GM21723 (cell line): ENCODE data around the gene PLEKHG5.
"Not testable (repeated sequence)": the region's sequence is repeated elsewhere in the genome, so short reads cannot be mapped to it uniquely, and the experiment has no call there.

Source experiments
- ATAC-seq: cut with Tn5 transposase; IDR thresholded peaks from one replicate; pipeline ENCODE4 v1.9.1; 2021; ENCODE audit warnings: mild to moderate bottlenecking, moderate library complexity; ENCODE audit not compliant: unreplicated experiment

The PLEKHG5 gene

GRCh38 chr1:6447818-6448748 lies 43.4 kb downstream of the PLEKHG5 start:
- no peak for ATAC-seq

GRCh38 chr1:6447016-6447817 lies 44.2 kb downstream of the PLEKHG5 start:
- no peak for ATAC-seq

DNA sequence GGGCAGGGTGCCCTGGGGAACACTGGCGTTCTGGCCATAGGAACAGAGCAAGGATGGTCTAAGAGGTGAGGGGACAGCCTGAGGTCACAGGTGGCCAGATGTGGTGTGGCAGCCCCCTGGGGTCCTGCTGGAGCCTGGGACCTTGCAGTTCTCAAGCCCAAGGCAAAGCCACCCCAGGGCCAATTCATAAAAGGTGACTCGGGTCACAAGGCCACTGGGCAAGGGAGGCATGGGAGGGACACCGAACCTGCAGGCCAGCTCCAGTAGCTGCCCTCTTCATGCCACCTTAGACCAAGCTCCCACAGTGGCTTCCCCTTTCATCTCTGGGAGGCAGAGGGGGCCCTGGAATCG lies 44.8 kb downstream of the PLEKHG5 start:
- ATAC-seq: no peak

- ATAC-seq: not testable (repeated sequence)
Observed at GRCh38 chr1:6445929-6446328, 45.5 kb downstream of the PLEKHG5 start.

DNA sequence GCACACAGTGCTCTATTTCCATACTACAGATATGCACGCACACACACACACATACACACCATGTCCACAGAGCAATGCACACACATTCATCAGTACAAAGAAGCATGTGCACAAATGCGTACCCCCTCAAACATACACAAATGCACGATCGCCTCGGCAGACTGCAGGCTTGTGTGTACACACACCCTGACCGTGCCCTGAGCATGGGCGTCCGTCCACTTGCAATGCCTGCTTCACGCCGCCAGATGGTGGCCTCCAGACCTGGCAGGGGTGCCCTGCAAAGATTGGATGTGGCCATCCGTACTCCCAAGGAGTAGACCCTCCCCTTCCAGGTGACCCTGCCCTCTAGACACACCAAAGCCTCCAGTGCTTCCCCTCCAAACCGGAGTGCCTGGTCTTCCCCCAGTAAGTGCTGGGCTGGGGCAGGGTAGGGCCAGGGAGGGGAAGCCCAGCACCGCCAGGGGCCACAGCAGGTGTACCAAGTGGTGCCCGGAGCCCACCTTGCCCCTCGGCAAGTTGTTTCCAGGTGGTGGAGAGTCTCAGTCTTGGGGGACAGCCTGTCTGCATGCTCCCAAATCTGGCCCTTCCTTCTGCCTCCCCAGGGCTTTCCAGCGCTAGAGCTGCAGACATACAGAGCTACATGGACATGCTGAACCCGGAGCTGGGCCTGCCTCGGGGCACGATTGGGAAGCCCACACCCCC lies 46.3 kb downstream of the PLEKHG5 start:
- no peak for ATAC-seq

GRCh38 chr1:6444377-6444776 lies 47.1 kb downstream of the PLEKHG5 start:
- no peak for ATAC-seq

DNA sequence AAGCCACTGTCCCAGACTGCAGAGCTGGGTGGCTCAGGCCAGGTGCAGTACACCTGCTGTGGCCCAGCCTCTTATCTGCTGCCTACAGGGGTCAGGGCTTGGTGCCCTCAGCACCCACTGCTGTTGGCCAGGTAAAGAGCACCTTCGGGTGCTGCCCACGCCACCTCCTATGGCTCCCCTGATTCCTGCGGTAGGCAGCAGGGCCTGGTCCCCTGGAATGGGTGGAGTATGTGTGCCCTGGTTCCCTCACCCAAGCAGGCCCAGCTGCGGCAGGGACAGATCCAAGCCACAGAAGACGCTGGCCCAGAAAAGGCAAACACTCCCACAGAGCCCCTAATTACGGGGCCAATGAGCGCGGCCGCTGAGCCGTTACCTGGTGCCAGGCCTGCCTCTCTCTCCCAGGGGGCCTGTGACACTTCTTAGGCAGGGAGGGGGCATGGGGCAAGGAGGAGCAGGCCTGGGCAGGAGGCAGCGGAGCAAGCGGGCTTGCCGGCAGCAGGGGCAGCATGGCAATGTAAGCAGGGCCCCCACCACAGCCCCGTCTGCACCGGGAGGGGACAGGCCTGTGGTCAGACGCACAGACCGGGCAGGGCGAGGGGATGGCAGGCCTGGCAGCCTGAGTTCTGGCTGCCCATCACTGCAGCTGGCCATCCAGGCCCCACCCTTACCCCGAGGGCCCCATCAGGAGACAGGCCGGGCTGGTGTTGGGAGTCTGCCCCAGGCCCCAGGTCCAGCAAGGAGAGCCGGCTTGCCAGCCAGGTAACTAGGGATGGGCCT lies 47.9 kb downstream of the PLEKHG5 start:
- no peak for ATAC-seq

GRCh38 chr1:6441586-6441985 lies 49.9 kb downstream of the PLEKHG5 start:
- ATAC-seq: no peak

- no peak for ATAC-seq
Observed at GRCh38 chr1:6440198-6441126, 51.0 kb downstream of the PLEKHG5 start.

DNA sequence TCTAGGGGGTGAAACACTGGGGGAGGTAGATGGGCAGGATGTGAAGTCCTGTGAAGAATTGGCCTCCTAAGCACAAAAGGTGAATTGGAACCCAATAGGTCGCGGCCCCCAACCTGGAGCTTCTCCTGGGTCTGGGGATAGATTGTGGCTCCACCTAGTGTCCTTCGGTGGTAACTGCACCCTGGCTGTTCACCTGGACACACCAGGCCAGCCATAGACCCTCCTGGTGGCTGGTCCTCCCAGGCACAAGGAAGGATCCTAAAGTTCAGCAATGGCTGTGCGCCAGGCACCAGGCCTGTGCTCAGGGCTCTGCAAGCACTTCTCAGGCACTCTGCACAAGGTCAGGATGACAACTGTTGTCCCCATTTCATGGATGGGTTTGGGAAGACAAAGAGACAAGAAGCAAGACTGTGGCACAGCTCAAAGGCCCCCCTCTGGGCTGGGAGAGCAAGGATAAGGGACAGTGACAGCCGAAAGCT lies 53.4 kb downstream of the PLEKHG5 start:
- peak; percentile 54 for ATAC-seq

DNA sequence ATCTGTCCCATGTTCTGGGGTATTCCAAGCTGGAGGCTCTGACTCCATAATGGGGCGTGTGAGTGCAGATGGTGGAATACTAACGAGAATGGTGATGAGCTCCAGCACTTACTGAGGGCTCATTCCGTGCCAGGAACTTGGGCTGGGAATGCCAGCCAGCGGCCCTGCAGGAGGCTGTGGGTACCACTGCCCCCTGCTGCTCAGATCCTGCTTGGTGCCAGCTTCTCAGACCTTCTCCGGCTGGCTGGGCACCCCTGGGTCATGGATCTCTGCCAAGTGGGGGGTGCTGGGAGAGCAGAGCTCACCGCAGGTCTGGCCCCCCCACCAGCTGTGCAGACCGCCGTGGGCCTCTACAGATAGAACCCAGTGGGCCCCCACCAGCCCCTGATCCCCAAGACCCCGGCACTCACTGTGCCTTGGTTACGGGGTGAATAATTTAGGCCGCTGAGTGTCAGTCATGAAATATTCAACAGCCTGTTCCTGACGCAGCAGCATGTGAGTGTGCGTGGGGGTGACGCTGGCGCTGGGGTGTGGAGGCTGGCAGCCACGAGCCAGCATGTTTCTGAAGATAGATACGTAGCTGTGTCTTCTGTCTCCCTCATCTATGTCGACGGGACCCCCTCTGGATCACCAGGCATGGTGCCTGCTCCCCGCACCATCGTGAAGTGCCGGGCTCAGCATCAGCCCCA lies 54.3 kb downstream of the PLEKHG5 start:
- not testable (repeated sequence) for ATAC-seq

- not testable (repeated sequence) for ATAC-seq
Observed at GRCh38 chr1:6436277-6436676, 55.2 kb downstream of the PLEKHG5 start.

DNA sequence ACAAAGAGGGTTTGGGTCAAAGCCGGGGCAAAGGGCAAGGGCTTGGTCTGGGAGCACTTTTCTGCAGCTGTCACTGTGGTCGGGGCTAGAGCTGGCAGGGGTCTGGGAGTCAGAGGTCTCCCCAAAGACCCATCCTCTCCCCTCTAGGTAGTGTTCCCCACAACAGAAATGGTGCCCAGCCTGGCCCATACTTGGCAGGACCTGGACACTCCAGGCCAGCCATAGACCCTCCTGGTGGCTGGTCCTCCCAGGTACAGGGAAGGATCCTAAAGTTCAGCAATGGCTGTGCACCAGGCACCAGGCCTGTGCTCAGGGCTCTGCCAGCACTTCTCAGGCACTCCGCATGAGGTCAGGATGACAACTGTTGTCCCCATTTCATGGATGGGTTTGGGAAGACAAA lies 55.9 kb downstream of the PLEKHG5 start:
- no peak for ATAC-seq

- no peak for ATAC-seq
Observed at GRCh38 chr1:6435129-6435528, 56.3 kb downstream of the PLEKHG5 start.

GRCh38 chr1:6434186-6434585 lies 57.3 kb downstream of the PLEKHG5 start:
- ATAC-seq: no peak

DNA sequence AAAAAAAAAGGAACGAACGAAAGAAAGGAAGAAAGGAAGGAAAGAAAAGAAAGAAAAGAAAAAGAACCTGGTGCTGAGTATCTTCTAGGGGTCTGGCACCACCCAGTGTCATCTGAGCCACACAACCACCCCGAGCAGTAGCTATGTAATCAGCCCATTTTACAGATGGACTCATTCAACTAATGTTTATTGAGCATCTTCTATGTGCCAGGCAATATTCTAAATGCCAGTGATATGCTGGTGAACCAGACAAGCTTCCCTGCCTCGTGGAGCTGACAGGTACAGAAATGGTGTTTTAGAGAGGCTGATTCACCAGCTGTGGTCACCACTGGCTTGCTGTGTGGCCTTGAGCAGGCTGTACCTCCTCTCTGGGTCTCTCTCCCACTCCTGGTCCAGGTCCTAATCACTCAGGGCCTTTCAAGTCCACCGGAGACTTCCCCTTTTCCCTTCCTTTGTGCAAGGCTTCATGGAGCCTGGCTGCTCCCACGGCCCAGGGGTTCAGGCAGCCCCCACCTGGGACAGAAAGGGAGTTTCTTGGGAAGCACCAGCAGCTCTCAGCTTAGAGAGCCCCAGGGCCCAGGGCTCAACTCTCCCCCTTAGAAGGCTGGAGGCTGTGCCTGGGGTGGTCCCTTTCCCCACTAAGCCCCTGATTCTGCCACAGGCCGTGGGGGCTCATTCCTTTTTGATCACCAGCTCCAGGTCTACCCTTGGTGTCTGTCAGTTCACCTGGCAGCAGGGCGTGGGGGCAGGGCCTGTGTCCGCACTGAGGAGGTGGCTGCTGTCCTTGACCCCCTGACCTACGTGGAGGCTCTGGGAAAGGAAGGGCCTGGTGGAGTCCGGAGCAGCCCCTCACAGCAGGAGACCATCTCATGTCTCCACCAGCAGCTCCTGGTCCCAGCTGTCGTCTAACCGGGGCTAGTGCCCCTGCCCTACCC lies 59.6 kb downstream of the PLEKHG5 start:
- not testable (repeated sequence) for ATAC-seq

DNA sequence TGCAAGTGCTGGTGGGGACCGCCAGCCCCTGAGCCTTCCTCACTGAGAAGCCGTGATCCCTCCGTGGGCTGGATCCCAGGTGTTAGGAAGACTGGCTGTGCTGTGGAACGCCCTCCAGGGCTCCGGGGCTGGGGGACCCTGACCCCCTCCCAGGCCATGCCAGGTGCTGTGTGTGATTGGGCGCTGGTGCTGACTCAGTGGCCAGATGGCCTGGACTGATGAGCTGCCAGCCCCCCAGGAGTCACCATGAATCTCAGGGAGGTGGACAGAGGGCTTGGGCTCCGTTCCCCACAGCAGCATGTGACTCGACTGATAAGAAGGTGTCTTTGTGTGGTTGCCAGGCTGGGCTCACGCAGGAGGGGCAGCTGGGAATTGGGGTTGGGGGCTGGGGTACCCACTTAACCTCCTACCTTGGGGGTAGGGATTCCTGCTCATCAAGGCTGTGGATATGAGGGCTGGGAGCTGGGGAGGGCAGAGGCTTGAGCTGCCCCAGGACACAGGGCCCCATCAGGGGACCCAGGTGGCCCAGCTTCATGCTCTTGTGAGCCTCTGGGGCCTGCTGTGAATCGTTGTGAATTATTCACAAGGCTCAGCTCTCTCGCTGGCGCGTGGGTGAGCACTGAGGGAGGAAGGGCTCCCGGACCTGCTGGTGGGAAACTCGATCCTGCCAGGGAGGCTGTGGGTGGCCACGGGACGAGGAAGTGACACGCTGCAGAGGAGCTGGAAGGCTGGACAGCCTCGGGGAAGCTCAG lies 61.6 kb downstream of the PLEKHG5 start:
- ATAC-seq: not testable (repeated sequence)
